ENCODE data around the gene BDKRB2.

Gene BDKRB2

GRCh38 chr14:96204151-96205058, at the start of gene BDKRB2:
BDKRB2 (plus strand) TSS chr14:96204839; CDS start chr14:96237108, 32,269 bp downstream.
- no peak for DNase-seq (ENCODE audit: extremely low read depth in 1 of 2, low read depth in 1 of 2)

- no peak for DNase-seq (ENCODE audit: extremely low read depth in 1 of 2, low read depth in 1 of 2)
These were observed 49.7 kb upstream of the BDKRB2 start for GRCh38 chr14:96154900-96155299.

DNA sequence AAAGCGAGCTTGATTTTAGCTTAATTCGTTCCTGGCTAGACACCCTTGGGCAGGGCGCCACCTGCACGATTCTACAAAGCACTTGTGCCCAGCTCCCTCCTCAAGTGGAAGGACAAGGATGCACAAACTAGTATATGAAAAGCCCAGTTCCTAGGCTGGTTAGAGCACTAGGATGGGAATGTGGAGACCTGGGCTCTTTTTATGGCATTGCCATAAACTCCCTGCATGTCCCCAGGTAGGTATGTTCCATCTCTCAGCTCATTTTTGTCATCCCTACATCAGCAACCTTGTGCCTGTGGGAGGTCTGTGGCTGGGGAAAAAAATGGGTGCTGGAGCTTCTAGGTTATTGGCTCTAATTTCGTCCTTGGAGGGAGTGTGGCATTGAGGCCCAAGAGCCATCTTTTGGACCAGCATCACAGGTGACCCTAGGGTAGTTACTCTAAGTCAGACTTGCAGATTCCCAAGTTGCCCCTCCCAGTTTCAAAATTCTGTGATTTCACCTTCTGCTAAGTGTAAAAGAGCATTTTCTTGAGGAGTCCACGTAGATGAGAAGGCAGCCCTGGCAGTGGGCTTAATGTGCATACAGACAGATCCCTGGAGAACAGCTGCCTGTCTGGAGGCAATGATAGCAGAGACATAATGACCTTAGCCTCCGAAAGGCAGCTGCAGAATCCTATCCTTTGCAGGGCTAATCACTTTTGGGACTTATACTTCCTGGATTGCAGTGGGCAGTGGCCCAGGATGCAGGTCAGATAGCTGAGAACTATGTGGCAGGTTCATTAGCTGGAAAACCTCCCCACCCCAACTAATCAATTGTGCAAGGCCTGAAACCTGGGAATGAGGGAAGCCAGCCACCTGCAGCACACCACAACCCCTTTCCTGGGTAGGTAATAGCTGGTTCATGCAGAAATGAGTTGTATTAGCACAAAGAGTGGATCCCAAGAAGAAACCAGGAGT, 47.6 kb upstream of the BDKRB2 start:
- DNase-seq (ENCODE audit: extremely low read depth in 1 of 2, low read depth in 1 of 2): no peak

- DNase-seq (ENCODE audit: extremely low read depth in 1 of 2, low read depth in 1 of 2): no peak
These were observed 45.9 kb upstream of the BDKRB2 start for GRCh38 chr14:96158735-96159134.

DNA sequence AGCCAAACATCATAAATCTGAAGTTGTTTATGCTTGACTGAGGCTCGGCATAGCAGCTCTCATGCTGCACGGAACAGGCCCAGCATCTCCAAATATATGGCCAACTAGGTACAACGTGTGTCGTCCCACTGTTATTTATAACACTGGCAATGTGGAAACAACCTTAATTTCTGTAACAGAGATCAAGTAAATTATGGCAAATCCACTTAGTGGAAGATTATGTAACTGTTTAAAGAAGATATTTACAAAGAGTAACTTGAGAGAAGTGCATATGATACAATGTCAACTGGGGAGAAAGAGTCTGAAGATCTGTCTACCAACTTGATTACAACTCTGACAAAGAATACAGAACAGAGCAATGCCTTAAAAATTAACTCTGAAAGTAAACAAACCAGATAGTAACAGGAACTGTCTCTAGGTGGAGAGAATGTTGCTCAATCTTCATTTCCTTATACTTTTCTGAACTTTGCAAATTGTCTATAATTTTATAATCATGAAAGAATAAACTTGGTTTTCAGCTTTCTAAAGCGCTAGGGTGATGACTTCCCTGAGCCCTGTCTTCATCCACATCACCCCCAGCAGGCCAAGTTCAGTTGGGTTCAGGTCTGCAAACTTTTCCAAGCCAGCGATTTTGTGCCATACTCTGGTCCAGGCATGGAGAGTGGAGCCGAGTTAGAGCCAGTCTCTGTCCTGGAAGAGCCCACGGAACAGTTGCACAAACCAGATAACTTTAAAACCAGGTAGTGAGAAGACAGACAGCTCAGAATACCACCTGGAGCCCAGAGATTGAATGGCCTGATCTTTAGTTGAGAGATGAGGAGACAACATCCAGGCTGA, 44.3 kb upstream of the BDKRB2 start:
- DNase-seq (ENCODE audit: extremely low read depth in 1 of 2, low read depth in 1 of 2): no peak

DNA sequence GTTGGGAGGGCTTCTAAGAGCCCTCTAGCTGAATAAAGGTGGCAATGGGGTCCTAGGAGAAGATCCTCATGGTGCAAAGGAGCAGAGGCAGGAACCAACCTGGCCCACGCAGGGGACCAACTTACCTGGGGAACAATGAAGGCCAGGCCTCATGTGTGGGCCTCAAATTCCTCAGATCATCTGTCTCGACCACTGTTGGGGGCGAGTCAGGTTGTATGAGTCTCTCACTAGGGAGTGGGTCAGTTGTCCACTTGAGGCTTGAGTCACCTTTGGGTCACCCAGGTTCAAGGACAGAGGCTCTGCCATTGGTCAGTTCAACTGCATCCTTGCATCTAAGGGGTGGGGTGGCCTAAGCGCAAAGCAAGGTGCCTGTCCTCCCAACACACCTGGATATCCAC, 43.7 kb upstream of the BDKRB2 start:
- no peak for DNase-seq (ENCODE audit: extremely low read depth in 1 of 2, low read depth in 1 of 2)

DNA sequence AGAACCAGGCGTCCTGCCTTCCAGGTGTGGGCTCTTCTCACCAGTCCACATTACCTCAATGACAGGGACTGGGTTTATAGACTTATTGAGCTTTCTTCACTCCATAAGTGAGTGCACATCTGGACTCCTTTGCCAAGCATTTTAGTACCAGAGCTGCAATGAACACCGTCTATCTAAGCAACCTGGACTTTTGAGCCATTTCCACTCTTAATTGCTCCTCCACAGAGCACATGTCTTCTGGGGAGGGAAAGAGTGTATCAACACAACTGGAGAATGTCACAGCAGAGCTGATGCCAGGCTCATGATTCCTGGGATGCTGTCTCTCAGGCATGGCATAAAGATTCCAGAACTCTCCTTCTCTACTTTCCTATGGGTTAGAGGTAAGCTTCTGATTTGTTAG, 43.0 kb upstream of the BDKRB2 start:
- no peak for DNase-seq (ENCODE audit: extremely low read depth in 1 of 2, low read depth in 1 of 2)

DNA sequence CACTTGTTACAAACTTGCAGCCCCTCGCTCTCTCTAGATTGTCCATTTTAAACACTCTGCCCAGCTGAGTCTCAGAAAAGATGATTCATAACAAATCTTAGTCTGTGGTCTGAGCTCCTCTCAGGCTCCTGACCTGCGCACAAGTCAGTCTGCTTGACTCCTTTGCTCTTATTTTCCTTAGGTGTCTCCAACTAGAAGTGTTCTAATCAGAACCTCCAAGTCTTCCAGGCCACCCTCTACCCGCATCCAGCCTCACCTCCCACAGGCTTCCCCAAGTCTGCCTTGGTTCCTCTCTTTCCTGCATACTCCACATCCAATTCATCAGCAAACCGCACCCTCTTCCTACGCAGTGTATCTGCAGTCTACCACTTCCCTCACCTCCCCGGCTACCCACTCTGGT, 42.4 kb upstream of the BDKRB2 start:
- DNase-seq (ENCODE audit: extremely low read depth in 1 of 2, low read depth in 1 of 2): no peak

- no peak for DNase-seq (ENCODE audit: extremely low read depth in 1 of 2, low read depth in 1 of 2)
These were observed 41.9 kb upstream of the BDKRB2 start for GRCh38 chr14:96162741-96163140.

DNA sequence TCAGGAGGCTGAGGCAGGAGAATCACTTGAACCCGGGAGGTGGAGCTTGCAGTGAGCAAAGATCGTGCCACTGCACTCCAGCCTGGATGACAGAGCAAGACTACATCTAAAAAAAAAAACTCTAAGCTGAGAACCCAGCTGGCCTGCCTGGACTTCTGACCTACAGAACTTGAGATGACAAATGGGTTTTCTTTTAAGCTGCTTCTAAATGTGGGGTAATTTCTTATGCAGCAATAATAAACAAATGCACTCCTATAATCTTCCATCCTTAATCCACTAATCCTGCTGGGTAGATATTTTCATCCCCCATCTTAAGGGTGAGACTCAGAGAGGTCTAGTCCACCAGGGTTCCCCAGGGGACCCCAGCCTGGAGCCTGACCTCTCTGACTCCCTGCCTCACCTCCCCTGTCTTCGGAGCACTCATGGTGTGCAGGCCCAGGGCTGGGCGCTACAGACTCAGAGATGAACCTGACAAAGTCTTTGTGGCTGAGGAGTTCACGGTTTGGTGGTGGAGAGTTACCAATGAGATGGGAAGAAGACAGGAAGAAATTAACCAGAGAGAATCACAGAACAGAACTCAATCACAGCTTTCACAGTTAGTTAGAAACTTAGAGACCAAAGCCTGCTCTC, 39.7 kb upstream of the BDKRB2 start:
- DNase-seq (ENCODE audit: extremely low read depth in 1 of 2, low read depth in 1 of 2): no peak

DNA sequence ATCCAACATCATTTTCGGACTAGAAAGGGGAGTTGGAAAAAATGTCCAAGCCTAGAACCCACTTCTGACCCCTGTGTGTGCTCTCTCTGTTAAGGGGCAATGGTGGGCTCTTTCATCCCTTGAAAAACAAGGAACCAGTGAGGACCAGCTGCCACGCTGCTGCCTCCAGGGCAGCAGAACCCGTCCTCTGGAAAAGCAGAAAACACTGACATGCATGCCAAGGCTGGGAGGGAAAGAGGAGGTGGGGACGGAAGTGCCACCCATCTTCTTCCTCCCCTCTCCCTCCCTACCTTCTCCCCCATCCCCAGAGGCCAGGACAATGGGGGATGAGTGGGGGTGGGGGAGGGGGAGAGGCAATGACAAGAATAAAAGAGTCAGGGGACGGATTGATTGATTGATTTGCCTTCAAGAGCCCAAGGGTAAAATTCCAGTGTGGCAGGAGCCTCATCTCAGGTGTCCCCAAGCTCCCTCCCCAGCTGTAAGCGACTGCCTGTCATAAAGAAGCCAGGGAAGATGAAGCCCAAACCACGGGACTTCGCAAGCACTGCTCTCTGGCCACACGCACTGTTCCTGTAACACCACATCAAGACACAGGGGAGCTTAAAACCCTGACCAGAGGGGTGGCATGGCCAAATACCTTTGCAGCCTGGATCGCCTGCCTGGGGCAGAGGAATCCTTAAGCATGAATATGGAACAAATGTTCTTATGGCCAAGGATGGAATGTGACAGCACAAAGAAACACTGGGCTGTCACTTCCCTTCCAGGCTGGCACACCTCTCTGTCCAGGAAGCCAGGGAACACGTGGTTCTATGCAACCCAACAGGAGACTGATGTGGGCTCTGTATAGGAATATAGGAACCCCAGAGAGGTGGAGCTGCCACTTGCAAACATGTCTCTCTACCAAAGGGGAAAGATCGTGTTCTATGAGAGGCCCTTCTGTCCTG, 38.9 kb upstream of the BDKRB2 start:
- no peak for DNase-seq (ENCODE audit: extremely low read depth in 1 of 2, low read depth in 1 of 2)

DNA sequence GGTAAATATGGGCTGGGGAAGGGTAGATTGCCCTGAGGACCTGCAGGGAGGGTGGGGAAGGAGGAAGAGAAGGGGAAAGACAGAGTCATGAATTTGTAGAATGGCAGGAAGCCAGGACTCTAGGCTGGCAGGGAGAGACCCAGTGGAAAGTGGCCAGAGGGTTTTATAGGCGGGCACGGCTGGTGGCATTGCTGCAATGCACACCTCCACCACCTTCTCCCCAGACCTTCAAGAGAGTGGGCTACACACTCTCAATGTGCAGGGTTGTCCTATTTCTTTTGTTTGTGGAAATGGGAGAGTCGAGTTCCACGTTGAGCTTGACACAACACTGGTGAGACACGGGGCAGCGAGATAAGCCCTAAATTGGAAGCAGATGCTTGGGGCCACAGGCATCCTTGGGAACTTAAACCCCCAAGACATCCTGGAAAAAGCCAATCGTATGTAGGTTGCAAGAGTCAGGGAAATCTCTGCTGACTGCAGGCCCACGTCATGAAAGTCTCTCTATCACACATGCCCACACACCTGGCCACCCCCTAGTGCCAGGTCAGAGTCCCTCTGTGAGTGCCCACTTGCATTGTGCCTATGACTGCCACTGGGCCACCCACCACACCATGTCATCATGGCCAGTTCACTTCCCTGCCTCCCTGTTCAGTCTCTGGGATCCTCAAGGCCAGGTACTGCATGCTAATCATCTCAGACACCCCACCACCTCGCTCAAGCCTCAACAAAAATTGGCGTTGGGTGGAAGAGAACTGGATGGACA, 38.0 kb upstream of the BDKRB2 start:
- no peak for DNase-seq (ENCODE audit: extremely low read depth in 1 of 2, low read depth in 1 of 2)

GRCh38 chr14:96167224-96168148, 37.2 kb upstream of the BDKRB2 start:
- no peak for DNase-seq (ENCODE audit: extremely low read depth in 1 of 2, low read depth in 1 of 2)

DNA sequence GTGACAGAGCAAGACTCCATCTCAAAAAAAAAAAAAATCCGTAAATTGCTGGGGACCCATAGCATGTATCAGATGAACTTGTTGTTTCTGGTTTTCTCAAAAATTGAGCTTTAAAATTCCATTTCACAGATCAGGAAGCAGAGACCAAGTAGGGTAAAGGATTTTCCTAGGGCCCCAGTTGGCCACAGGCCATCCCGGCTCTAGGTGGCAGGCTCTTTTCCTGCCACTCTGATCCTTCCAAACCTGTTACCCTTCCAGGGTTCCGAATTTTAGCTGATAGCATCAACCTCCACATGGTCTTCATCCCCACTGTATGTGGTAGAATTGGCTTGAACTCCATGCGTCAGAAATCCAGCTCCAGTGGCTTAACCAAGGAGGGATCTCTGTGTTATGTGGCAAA, 36.1 kb upstream of the BDKRB2 start:
- DNase-seq (ENCODE audit: extremely low read depth in 1 of 2, low read depth in 1 of 2): no peak

DNA sequence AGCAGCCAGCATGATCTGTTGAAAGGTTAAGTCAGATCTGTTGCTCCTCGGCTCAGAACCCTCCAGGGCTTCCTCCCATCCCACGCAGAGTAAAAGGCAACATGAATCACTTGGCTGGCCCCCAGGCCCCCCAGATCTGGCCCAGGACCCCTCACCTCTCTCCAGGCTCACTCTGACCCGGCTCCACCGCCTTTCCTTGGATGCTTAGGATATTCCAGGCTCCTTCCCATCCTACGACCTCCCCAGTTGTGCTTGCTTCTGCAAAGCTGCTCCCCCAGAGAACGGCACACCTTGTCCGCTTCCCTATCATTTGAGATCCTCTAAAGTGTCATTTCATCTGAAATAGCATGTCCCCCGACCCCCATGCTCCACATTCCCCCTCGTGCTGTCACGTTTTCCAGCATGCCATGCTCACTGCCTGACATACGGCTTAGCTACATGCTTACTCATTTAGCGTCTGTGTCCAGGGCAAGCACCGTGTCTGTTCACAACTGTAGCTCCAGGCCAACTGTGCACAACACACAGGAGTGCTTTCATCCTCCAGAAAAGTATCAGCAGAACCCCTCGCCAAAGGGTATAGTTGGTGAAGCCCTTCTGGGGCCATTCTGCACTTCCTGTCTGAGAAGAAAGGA, 33.6 kb upstream of the BDKRB2 start:
- no peak for DNase-seq (ENCODE audit: extremely low read depth in 1 of 2, low read depth in 1 of 2)

DNA sequence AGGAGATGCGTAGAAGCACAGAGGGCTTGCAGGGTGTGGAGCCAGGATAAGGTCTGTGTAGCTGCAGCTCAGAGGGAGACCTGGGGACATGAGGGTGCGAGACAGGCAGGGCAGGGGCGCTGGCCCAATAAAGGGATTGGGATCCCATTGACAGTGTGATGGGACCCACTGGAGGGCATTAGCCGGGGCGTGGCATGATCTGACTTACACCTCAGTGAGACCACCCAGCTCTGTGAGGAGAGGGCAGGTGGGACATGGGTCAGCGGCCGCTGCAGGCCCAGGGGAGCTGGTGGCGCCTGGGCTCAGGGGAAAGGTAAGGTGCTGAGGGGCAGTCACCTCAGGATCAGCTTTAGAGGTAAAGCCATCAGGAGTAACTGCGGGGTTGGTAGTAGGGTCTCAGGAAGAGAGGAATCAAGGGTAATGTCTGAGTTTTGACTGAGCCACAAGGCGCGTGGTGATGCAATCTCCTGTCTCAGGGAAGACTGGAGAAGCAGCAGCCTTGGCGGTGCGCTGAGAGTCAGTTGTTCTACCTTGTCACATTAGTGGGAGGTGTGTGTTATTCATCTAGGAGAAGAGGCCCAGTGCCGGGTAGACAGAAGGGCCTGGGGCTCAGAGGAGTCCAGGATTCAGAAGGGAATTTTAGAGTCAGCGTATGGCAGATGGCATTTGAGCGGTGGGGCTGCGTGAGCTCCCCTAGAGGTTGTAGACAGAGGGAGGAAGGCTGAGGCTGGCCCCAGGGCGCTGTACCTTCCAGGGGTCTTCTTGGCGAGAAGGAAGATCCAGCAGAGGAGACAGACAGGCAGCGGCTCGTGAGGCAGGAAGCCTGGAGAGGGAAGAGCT, 30.8 kb upstream of the BDKRB2 start:
- no peak for DNase-seq (ENCODE audit: extremely low read depth in 1 of 2, low read depth in 1 of 2)

All from activated CD8-positive, alpha-beta memory T cell treated with anti-CD3 and anti-CD28 coated beads for 1 hour (primary cell).